K562 (cell line): ENCODE results near the gene NUBPL. TPM values are rescaled to one million over a fixed set of nuclear protein-coding genes. Genes with fewer than 3 reads are reported as not detected.

ENCODE experiments used
- CHD7 ChIP-seq: fragments of 200-600 bp; sonication (generic); IDR thresholded peaks from one replicate; pipeline ENCODE4 v1.6.1; 2012; ENCODE audit warnings: mild to moderate bottlenecking, low read depth, low read length, inconsistent platforms
- CSDE1 ChIP-seq, 2 experiments: fragments of 450-650 bp; IDR thresholded peaks; 2 replicates each; pipeline ENCODE4 v1.6.1; 2016; ENCODE audit warnings: mild to moderate bottlenecking in 1 of 2
- GTF2B ChIP-seq: IDR thresholded peaks from 2 replicates; pipeline ENCODE4 v1.6.1; 2011; ENCODE audit not compliant: insufficient read length; ENCODE audit errors: extremely low read depth
- HNRNPH1 ChIP-seq: fragments of 200-400 bp; formaldehyde crosslinking; optimal IDR thresholded peaks from 2 replicates; pipeline ENCODE3; 2017; ENCODE audit warnings: low read depth, mild to moderate bottlenecking, low read length, moderate library complexity
- MAZ ChIP-seq, 2 experiments: fragments of 450-650 bp in 1 of 2; sonication (generic) in 1 of 2; formaldehyde crosslinking; IDR thresholded peaks in 1 of 2; conservative IDR thresholded peaks in 1 of 2; 2 replicates each; pipeline versions ENCODE4 v1.4.0 to v1.5.0; 2020; ENCODE audit warnings: mild to moderate bottlenecking in 1 of 2, missing genetic modification reagents in 1 of 2
- NR3C1 ChIP-seq: sonication (generic); formaldehyde crosslinking; IDR thresholded peaks from 2 replicates; pipeline ENCODE4 v1.8.1; 2022; ENCODE audit warnings: missing genetic modification reagents
- SNAPC5 ChIP-seq: fragments of 250-450 bp; sonication (Bioruptor Pico); IDR thresholded peaks from 2 replicates; pipeline ENCODE4 v1.8.0; 2021; ENCODE audit warnings: moderate library complexity, mild to moderate bottlenecking, inconsistent platforms
- ZNF354B ChIP-seq: fragments of 250-450 bp; sonication (Bioruptor Pico); IDR thresholded peaks from 2 replicates; pipeline ENCODE4 v1.4.0; 2020
- ZNF507 ChIP-seq: conservative IDR thresholded peaks from 2 replicates; pipeline ENCODE4 v1.6.1; 2017; ENCODE audit warnings: missing genetic modification characterization, missing compliant biosample characterization
- polyA plus RNA-seq, 8 experiments: library from polyadenylated mRNA; depleted of rRNA in 4 of 8; stranded (reverse) in 5 of 8; unstranded in 3 of 8; fragments of >200 nt; fragmentation: Nextera tagmentation in 2 of 8; fragmentation: Illumina TruSeq in 1 of 8; extraction: Ambion mirVana in 2 of 8; extraction: Trizol in 1 of 8; gene quantifications; 2 replicates each; pipeline versions ENCODE4 v1.2.1 to v1.2.3, GENCODE V29; 2011 to 2014; ENCODE audit warnings: inconsistent platforms in 1 of 8, missing spikeins in 1 of 8
- total RNA-seq, 7 experiments: library from RNA; depleted of rRNA in 6 of 7; stranded (reverse); fragments of >200 nt in 6 of 7; fragmentation: Illumina TruSeq in 2 of 7; extraction: Trizol in 2 of 7; gene quantifications; 2 replicates each; pipeline versions ENCODE4 v1.2.1 to v1.2.3, GENCODE V29; 2011 to 2021; ENCODE audit warnings: low replicate concordance in 1 of 7

The NUBPL gene
- total and polyA plus RNA-seq, 9 of the 15 experiments (the other 6 are each of a cell fraction or from before 2014, with no cell fraction given): 3.2 to 8.7 (median 6.1) TPM

- TF ChIP-seq CHD7: no peak
- TF ChIP-seq MAZ (CRISPR knock-in tag; conservative IDR thresholded peaks at IDR 0.05 in 1 of 2, IDR thresholded peaks at IDR 0.05 in 1 of 2): no peak
- TF ChIP-seq NR3C1 (CRISPR knock-in tag): no peak
- no peak for TF ChIP-seq SNAPC5 (CRISPR knock-in tag)
- no peak for TF ChIP-seq ZNF354B (CRISPR knock-in tag)
- TF ChIP-seq CSDE1 (IDR thresholded peaks at IDR 0.05): no peak
- TF ChIP-seq GTF2B: no peak
- TF ChIP-seq HNRNPH1: no peak
- no peak for TF ChIP-seq ZNF507 (tag)
- TF ChIP-seq, all 486 proteins: peak for 0
These were observed 21.7 kb downstream of the NUBPL start (continued) for GRCh38 chr14:31582836-31583452.
